ENCODE measurements around the gene ONECUT2. TPM values are rescaled to one million over a fixed set of nuclear protein-coding genes. Genes with fewer than 3 reads are reported as not detected.

ONECUT2 gene
- total and polyA plus RNA-seq, 4 donors, result 1.8 to 5.7 (median 4.6) TPM

DNA sequence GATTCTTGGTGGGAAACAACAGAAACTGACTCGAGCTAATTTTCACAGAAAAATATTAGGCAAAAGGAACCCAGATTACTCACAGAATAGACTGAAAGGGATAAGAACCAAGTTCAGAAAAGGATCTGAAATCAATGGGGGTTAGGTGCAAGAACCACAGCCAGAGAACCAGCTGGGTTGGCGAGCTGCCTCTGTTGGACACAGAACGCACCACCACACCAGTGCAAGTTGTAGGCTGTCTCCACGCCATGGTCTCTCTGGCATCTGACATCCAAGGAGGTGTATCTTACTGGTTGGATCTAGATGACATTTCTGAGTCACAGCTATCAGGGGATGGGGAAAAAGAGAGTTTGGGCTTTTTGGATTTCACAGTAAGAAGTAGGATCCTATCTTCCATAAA, 18.6 kb upstream of the ONECUT2 start:
- no peaks in the 10 kb centered on the region for H3K27me3 ChIP-seq (ENCODE audit: control insufficient read depth in 4 of 4, insufficient read depth in 4 of 4, low read length in 3 of 4)
- peaks cover 0 to 5% (median under 1%) of the 10 kb centered on the region in 4 donors for H3K4me1 ChIP-seq (ENCODE audit: control insufficient read depth in 4 of 4, insufficient read depth in 4 of 4, low read length in 3 of 4)
- H3K9me3 ChIP-seq (ENCODE audit: control insufficient read depth in 4 of 4, low read length in 3 of 4), result no peaks in the 10 kb centered on the region
- H3K4me3 ChIP-seq (ENCODE audit: low read depth in 1 of 3, low read length in 3 of 3), result no peak overlapping the region
- no peak for DNase-seq (ENCODE audit: low spot score)
- 87% methylated on average over 4 of the region's 4 CpGs for WGBS
- TF ChIP-seq HNF4A (conservative IDR thresholded peaks at IDR 0.05) (no peak), RAD21 (IDR thresholded peaks at IDR 0.05) (no peak), TAF1 (conservative IDR thresholded peaks at IDR 0.05) (no peak), HNF4G (IDR thresholded peaks at IDR 0.05) (no peak), JUND (IDR thresholded peaks at IDR 0.05) (no peak), YY1 (IDR thresholded peaks at IDR 0.05) (no peak), FOXA2 (IDR thresholded peaks at IDR 0.05) (no peak), EGR1 (IDR thresholded peaks at IDR 0.05; ENCODE audit: low read depth in 2 of 2) (no peak), GABPA (IDR thresholded peaks at IDR 0.05 in 1 of 2, conservative IDR thresholded peaks at IDR 0.05 in 1 of 2) (no peak), SP1 (IDR thresholded peaks at IDR 0.05) (no peak), RXRA (IDR thresholded peaks at IDR 0.05) (no peak), FOXA1 (IDR thresholded peaks at IDR 0.05) (no peak), NR2F2 (IDR thresholded peaks at IDR 0.05) (no peak)
- TF ChIP-seq, protein P1, sequence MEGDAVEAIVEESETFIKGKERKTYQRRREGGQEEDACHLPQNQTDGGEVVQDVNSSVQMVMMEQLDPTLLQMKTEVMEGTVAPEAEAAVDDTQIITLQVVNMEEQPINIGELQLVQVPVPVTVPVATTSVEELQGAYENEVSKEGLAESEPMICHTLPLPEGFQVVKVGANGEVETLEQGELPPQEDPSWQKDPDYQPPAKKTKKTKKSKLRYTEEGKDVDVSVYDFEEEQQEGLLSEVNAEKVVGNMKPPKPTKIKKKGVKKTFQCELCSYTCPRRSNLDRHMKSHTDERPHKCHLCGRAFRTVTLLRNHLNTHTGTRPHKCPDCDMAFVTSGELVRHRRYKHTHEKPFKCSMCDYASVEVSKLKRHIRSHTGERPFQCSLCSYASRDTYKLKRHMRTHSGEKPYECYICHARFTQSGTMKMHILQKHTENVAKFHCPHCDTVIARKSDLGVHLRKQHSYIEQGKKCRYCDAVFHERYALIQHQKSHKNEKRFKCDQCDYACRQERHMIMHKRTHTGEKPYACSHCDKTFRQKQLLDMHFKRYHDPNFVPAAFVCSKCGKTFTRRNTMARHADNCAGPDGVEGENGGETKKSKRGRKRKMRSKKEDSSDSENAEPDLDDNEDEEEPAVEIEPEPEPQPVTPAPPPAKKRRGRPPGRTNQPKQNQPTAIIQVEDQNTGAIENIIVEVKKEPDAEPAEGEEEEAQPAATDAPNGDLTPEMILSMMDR (IDR thresholded peaks at IDR 0.05; ENCODE audit: low read depth, low read length, missing input control), result no peak
- TF ChIP-seq, protein P2, sequence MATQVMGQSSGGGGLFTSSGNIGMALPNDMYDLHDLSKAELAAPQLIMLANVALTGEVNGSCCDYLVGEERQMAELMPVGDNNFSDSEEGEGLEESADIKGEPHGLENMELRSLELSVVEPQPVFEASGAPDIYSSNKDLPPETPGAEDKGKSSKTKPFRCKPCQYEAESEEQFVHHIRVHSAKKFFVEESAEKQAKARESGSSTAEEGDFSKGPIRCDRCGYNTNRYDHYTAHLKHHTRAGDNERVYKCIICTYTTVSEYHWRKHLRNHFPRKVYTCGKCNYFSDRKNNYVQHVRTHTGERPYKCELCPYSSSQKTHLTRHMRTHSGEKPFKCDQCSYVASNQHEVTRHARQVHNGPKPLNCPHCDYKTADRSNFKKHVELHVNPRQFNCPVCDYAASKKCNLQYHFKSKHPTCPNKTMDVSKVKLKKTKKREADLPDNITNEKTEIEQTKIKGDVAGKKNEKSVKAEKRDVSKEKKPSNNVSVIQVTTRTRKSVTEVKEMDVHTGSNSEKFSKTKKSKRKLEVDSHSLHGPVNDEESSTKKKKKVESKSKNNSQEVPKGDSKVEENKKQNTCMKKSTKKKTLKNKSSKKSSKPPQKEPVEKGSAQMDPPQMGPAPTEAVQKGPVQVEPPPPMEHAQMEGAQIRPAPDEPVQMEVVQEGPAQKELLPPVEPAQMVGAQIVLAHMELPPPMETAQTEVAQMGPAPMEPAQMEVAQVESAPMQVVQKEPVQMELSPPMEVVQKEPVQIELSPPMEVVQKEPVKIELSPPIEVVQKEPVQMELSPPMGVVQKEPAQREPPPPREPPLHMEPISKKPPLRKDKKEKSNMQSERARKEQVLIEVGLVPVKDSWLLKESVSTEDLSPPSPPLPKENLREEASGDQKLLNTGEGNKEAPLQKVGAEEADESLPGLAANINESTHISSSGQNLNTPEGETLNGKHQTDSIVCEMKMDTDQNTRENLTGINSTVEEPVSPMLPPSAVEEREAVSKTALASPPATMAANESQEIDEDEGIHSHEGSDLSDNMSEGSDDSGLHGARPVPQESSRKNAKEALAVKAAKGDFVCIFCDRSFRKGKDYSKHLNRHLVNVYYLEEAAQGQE (IDR thresholded peaks at IDR 0.05), result no peak
- TF ChIP-seq, protein P3, sequence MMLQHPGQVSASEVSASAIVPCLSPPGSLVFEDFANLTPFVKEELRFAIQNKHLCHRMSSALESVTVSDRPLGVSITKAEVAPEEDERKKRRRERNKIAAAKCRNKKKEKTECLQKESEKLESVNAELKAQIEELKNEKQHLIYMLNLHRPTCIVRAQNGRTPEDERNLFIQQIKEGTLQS (IDR thresholded peaks at IDR 0.05), result no peak
- TF ChIP-seq, protein P4, sequence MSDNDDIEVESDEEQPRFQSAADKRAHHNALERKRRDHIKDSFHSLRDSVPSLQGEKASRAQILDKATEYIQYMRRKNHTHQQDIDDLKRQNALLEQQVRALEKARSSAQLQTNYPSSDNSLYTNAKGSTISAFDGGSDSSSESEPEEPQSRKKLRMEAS (IDR thresholded peaks at IDR 0.05), result no peak
- TF ChIP-seq, protein P5, sequence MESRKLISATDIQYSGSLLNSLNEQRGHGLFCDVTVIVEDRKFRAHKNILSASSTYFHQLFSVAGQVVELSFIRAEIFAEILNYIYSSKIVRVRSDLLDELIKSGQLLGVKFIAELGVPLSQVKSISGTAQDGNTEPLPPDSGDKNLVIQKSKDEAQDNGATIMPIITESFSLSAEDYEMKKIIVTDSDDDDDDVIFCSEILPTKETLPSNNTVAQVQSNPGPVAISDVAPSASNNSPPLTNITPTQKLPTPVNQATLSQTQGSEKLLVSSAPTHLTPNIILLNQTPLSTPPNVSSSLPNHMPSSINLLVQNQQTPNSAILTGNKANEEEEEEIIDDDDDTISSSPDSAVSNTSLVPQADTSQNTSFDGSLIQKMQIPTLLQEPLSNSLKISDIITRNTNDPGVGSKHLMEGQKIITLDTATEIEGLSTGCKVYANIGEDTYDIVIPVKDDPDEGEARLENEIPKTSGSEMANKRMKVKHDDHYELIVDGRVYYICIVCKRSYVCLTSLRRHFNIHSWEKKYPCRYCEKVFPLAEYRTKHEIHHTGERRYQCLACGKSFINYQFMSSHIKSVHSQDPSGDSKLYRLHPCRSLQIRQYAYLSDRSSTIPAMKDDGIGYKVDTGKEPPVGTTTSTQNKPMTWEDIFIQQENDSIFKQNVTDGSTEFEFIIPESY (IDR thresholded peaks at IDR 0.05), result no peak
- no peak overlapping the region for H3K27ac ChIP-seq (ENCODE audit: low read depth in 1 of 2, low read length in 2 of 2)
- no peak overlapping the region for H3K9ac ChIP-seq (ENCODE audit: low read depth in 1 of 2, low read length in 2 of 2)
- H3K36me3 ChIP-seq (ENCODE audit: control insufficient read depth in 4 of 4, insufficient read depth in 3 of 4, low read depth in 1 of 4, low read length in 3 of 4), result no peaks in the 10 kb centered on the region
